COLO829 (cell line): ENCODE measurements around the gene TSPAN18.

Experiments
- DNase-seq: peaks from one replicate; pipeline ENCODE4 v3.0.0; 2012; ENCODE audit warnings: low spot score

TSPAN18 gene

DNA sequence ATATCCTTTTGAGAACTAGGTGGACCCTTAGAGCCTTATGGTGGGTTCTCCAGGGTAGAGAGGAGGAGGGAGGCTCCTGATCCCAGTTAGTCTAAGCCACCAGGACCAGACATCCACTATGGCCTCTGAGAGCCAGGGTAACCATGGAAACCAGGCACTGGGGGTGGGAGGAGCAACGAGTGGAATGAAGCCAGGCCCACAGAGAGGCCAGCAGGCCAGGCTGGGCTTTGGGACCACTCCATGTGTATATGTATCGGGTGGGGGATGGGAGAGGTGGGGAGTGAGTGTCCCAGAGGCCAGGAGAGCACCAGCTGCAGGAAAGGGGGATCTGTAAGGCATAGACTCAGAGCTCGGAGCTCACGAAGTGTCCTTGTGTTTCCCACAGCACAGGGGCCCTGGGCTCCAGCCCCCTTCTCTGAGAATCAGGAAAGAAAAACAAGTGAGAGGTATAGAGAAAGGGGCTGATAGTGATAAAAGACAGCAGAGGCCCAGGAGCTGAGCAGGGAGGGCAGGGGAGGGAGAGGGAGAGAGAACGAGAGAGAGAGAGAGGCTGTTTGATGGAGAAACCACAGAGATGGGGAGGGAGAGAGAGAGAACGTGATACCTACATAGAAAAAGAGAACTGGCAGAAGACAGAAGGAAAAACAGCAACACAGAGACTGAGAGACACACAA, 15.5 kb upstream of the TSPAN18 start:
- no peak for DNase-seq

- no peak for DNase-seq
Observed at GRCh38 chr11:44711787-44712608, 14.8 kb upstream of the TSPAN18 start.

DNA sequence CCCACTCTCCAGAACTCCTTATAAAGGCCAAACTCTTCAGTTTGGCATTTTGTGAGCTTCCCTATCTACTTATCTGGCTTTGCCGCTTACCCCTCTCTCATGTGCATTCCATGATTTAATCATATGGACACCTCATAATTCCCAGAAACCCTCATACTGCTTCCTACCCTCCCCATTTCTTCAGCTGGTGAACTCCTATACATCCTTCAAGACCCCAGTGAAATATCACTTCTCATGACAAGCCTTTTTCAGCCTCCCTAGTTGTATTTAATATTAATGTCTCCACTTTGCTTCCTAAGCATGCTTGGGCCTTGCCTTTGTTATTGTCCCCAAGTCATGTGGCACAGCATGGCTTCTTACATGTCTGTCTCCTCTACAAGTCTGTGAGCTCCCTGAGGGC, 13.7 kb upstream of the TSPAN18 start:
- DNase-seq = no peak

- DNase-seq = no peak
Observed at GRCh38 chr11:44716256-44716655, 10.5 kb upstream of the TSPAN18 start.

GRCh38 chr11:44718057-44718456, 8.7 kb upstream of the TSPAN18 start:
- DNase-seq = no peak

DNA sequence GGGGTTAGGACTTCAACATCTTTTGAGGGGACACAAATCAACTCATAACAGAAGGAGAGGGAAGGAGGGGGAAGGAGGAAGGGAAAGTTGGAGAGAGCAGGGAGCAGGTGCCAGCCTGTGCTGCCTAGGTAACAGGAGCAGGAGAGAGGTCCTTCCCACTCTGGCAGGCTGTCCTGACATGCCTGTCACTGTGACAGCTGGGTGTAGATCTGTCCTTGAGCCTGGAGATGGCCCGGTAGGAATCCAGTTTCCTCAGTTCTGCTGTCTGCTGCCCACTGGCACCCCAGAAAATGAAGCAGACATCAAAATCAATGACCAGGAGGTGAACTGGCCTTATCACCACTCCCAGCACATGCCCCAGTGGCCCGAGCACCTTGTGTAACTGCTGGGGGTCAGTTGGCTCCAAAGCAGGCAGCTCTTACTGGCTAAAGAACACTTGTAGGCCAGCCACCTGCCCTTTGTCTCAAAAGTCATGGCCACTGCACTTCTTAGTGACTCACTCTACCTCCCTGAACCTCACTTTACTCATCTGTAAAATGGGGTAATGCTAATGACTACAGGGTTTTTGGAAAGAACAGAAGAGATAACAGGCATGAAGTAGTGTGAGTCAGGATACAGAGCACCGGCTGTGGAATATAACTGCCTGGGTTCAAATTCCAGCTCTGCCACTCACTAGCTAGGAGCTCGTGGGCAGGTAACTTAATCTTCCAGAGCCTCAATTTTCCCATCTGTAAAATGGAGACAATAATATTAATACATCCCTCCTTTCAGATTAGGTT, 8.0 kb upstream of the TSPAN18 start:
- no peak for DNase-seq

GRCh38 chr11:44725016-44725685, 1.6 kb upstream of the TSPAN18 start:
- no peak for DNase-seq

DNA sequence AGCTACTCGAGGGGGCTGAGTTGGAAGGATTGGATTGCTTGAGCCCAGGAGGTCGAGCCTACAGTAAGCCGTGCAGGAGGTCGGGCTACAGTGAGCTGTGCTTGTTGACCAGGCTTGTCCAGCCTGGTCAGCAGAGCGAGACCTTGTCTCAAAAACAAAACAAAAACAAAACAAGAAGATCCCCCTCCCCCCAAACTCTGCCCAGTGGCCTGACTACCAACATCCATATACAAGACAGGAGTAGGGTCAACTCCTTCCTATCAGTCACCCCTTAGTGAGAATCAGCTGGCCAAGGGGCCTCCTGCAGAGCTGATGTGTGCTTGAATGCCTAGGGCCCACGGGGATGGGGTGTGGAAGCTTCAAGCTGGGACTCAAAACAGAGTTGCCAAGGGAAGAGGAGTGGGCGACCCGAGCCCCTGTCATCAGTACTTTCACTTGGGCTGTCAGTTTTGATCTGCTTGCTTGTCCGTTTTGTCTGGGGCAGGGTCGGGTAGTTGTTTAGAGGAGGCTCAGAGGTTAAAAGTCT, 942 bp upstream of the TSPAN18 start:
- DNase-seq = no peak

GRCh38 chr11:44727114-44727372, 281 bp downstream of the TSPAN18 start:
- DNase-seq = no peak

- DNase-seq = peak; percentile 83
Observed at GRCh38 chr11:44727373-44728287, 868 bp downstream of the TSPAN18 start.

DNA sequence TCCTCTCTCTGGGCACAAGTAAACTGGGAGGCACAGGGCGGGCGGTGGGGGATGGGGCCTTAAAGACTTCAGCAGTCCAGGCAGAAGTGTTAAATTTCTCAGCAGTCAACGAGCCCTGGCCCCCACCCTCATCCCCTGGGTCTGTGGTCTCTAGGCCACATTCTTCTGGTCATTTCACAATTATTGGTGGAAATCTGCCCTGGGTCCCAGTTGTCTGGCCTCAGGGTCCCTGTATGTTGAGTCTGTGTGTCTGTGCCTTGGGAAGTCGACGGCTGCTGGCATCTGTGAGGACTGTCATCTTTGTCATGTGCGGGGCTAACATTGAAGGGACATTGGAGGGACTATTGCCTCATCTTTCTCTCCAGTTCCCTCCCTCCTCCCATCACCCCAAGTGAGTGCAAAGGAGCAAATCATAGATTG, 1.7 kb downstream of the TSPAN18 start:
- DNase-seq = no peak

GRCh38 chr11:44729063-44729462, 2.3 kb downstream of the TSPAN18 start:
- no peak for DNase-seq

- no peak for DNase-seq
Observed at GRCh38 chr11:44729713-44730112, 3.0 kb downstream of the TSPAN18 start.

DNA sequence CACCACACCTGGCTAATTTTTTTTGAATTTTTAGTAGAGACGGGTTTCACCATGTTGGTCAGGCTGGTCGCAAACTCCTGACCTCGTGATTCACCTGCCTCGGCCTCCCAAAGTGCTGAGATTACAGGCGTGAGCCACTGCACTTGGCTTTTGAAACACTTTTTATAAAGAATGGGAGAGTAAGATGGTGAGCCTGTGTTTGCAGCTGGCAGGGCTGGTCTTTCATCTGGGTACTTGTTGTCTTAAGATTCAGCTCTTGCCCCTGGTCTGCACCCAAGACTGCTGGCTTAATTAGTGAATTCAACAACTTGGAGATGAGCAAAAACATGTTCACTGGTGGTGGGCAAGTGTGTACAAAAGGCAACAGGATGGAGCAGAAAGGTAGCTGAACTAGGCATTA, 4.0 kb downstream of the TSPAN18 start:
- DNase-seq = no peak

GRCh38 chr11:44731685-44732430, 5.1 kb downstream of the TSPAN18 start:
- no peak for DNase-seq

DNA sequence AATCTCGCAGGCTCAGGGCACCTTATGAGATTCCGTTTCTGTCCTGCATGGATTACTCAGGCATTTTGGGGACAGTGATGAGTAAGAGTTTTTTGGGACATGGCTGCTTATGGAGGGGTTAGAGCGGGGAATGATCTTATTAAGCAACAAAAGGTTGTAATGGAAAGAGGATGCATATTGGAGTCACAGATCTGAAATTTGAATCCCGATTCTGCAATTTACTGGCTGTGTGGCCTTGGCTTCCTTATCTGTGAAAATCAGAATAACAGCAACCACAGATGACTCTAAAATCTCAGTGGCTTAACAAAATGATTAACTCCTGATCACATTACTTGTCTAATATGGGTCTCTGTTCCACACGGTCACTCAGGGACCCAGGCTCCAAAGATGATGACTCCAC, 5.8 kb downstream of the TSPAN18 start:
- DNase-seq = no peak

- DNase-seq = no peak
Observed at GRCh38 chr11:44733877-44734276, 7.1 kb downstream of the TSPAN18 start.

DNA sequence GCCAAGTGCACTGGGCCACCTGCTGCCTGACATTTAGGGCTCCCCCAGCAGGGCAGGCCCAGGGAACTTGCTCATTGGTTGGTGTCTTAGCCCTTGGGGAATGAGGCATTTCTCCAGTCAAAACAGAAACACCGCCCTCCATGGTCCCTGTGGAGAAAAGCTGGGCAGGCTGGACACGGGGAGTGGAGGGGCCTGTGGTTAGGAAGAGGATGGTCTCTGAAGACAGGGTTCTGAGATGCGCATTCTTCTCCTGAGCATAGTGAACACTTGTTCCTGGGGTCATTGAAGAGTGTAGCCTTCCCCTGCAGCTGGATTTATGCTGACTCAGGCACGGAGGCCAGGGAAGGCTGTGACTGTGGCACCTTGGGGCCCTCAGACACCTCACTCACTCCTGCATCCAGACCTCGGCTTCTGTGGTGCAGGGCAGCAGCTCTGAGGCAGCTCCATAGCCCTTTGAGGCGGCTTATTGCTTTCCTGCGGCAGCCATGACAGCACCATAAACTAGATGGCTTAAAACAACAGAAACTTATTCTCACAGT, 8.2 kb downstream of the TSPAN18 start:
- DNase-seq = no peak

- DNase-seq = no peak
Observed at GRCh38 chr11:44736791-44737190, 10.0 kb downstream of the TSPAN18 start.
